Jurkat, Clone E6-1 (cell line): Measurements from ENCODE around the gene SLC36A3.
"Not testable (repeated sequence)": the region's sequence is repeated elsewhere in the genome, so short reads cannot be mapped to it uniquely, and the experiment has no call there.

Experiments
- DNase-seq: peaks from one replicate; pipeline ENCODE4 v3.0.0-alpha.2; 2011; ENCODE audit warnings: low read depth, low spot score
- H3K4me3 ChIP-seq: 2 replicates; pipeline ENCODE4 v1.5.1; 2011; ENCODE audit warnings: mild to moderate bottlenecking, low read length, control low read depth, moderate library complexity

Gene SLC36A3

DNA sequence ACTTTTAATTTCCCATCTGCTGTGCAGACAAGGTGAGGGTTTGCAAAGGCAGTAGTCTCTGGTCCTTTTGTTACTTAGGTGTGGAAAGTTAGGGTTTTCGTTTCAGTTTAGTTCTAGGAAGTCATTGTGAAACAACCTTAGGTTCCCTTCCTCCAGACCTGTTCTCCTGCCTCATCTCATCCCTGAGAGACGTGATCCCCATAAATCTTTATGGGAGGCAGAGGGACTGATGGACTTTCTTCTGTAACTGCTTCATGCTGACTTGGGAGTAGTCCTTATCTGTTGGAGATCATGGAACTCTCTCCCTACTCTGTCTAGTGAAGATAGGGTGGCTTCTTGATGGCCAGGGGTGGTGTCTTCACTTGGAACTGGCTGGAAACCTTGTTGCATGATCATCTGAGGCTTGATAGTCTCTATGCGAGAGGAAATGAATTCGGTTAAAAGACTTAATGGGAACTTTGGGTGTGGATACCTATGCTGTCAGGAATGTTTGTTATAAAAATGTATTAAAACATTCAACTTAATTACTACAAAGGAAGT is 57.8 kb downstream of the SLC36A3 start:
- no peak overlapping the region for H3K4me3 ChIP-seq
- no peak for DNase-seq

DNA sequence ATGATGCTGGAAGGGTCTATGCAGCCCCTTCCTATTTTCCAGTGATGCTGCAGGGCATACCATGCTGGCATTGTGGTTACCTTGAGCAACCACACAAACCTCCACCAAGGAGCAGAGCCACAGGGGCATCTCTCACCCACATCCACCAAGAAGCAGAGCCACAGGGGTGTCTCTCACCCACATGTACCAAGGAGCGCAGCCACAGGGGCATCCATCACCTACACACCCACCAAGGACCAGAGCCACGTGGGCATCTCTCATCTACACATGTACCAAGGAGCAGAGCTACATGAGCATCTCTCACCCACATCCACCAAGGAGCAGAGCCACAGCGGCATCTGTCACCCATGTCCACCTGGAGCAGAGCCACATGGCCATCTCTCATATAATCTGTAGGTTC is 59.4 kb downstream of the SLC36A3 start:
- no peak overlapping the region for H3K4me3 ChIP-seq
- peak; percentile 16 for DNase-seq

DNA sequence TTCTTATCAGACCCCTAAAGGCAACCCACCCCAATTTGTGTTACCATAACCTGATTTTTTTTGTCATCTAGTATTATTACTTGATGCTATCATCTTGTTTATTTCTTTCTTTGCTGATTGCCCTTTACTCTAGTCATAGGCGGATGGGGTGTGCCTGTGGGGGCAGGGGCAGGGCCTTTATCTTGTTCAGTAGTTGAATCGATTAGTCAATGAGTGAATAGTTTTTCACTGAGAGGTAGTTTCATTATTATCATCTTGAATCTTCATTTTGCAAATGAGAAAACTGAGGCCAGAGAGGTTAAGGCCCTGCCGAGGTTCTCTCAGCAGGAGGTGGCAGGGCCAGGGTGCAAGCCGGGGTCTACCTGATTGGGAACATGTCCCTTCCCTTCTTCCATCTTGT is 60.0 kb downstream of the SLC36A3 start:
- no peak overlapping the region for H3K4me3 ChIP-seq
- DNase-seq = no peak

DNA sequence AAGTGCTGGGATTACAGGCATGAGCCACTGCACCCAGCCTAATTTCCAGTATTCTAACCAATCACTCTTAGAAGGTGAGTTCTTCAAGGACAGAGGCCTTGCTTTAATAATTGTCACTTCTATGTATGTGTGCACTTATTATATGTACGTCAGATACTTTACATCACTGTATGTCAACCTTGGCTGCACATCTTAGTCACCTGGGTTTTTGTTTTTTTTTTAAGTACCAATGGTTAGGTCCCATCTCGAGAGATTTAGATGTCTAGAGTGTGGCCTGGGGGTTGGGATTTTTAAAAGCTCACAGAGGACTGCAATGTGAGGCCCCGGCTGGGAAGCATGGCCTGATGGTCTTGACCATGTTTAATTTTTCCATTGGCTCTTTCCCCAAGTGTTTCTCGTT is 60.4 kb downstream of the SLC36A3 start:
- H3K4me3 ChIP-seq = no peak overlapping the region
- DNase-seq = no peak

DNA sequence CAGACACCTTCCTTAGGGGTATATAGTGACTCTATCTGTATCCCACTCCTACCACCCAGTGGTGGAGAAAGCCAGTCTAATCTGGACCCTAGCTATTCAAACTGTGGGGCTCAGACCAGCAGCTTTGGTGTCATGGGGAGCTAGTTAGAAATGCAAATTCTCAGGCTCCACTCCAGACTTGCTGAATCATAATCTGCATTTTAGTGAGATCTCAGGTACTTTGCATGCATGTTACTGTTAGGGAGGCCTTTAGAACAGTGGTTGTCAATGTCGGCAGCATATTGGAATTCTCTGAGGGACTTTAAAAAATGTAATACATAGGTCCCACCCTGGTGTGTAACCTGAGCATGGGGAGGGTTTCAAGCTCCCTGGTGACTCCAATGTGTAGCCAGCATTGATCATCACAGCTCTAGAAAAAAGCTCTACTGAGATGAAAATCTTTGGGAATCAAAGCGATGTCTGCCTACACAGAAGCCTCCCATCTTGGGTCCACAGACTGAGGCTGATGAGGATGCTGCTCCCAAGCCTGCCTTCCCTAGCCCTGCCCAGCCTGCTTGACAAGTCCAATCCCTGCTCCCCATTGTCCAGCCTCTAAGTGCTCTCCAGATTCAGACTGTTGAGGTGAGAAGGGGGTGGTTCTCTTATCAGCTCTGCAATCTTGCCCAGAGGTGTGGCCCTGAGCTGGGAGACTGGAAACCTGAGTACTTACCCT is 62.5 kb downstream of the SLC36A3 start:
- DNase-seq = no peak
- no peak overlapping the region for H3K4me3 ChIP-seq

DNA sequence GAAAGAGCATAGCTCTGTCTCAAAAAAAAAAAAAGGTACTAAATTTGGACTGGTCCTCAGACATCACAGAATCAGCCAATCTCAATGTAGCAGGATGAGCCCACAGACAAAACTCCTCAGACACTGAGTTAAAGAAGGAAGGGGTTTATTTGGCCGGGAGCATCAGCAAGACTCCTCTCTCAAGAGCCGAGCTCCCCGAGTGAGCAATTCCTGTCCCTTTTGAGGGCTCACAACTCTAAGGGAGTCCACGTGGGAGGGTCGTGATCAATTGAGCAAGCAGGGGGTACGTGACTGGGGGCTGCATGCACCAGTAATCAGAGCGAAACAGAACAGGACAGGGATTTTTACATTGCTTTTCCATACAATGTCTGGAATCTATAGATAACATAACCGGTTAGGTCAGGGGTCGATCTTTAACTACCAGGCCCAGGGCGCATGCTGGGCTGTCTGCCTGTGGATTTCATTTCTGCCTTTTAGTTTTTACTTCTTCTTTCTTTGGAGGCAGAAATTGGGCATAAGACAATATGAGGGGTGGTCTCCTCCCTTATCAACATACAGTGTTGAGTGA is 63.2 kb downstream of the SLC36A3 start:
- DNase-seq, H3K4me3 ChIP-seq: not testable (repeated sequence)

DNA sequence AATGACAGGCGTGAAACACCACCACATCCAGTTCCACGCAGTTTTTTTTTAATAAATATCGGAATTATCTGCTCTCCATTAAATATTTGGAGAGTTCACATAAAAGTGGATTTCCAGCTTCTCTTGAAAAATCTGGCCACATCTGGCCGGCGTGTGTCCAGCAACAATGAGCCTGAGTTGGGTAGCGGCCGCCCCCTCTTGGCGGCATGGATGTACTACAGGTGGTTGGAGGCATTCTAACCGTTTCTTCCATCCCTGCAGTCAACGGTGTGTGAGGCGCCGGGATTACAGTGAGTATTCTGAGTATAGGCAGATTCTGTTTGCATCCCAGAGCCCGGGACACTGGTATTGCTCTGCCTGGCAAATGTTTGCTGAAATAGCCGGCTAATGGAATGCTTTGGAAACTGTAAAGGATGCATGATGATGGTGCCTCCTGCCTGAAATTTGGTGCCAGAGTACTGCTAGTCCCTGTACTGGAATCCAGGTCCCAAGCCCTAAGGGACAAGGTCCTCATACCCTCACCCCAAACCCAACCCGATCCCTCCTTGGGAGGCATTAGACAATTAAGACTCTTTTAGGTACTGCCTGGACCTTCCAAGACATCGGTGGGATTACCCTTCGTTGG is 64.2 kb downstream of the SLC36A3 start:
- DNase-seq = no peak
- no peak overlapping the region for H3K4me3 ChIP-seq

DNA sequence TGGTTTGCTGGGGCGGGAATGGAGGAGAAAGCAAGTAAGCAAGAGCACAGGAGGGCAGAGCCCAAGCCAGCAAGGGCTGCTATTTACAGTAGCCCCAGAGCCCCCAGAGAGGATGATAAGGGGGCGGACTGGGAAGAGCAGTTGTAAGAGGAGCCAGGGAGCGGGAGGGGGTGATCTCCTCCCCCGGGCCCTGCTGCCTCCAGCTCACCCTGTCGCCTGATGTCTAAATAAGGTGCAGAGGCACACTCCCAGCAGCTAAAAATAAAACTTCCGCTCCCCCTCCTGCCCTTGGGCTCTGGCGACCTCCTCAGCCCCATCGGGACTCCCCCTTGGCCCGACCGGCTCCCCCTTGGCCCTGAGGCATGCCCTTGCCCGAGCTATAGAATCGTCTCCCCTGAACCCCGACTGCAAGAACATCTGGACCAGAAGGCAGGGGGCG is 65.2 kb downstream of the SLC36A3 start:
- no peak overlapping the region for H3K4me3 ChIP-seq
- DNase-seq = no peak

DNA sequence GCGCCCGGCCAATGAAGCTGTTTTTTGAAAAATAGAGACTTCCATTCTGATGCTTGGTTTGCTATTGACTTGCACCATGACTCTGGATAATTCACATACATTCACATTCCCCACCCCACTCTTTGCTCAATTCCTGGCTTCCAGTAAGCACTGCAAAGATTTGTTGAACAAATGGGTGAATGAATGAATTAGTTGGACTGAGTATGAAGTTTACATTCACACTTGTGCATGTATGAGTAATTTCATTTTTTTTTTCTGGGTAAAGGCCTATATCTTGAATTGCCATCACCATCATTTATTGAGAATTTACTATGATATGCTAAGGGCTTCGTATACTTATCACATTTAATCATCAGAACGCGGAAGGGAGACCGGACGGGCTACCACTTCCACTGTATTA is 65.9 kb downstream of the SLC36A3 start:
- H3K4me3 ChIP-seq = no peak overlapping the region
- DNase-seq = no peak

DNA sequence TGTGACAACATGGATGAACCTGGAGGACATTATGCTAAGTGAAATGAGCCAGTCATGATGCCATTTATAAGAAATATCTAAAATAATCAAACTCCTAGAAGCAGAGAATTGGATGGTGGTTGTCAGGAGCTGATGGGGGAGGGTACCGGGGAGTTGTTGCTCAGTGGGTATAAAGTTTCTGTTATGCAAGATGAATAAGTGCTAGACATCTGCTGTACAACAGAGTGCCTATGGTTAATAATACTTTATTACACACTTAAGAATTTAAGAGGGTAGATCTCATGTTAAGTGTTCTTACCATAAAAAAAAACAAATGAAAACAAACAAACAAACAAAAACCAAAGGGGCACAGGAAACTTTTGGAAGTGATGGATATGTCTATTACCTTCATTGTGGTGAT is 66.7 kb downstream of the SLC36A3 start:
- no peak for DNase-seq
- no peak overlapping the region for H3K4me3 ChIP-seq

DNA sequence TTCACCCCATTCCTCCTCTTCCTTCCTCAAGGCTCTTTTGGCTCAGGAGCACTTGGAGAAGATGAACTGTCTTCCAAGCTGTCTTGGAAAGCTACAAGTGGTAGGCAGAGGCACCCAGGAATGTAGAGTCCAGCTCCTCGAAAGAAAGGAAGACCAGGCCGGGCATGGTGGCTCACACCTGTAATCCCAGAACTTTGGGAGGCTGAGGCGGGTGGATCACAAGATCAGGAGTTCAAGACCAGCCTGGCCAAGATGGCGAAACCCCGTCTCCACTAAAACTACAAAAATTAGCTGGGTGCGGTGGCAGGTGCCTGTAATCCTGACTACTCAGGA is 68.4 kb downstream of the SLC36A3 start:
- not testable (repeated sequence) for DNase-seq, H3K4me3 ChIP-seq

DNA sequence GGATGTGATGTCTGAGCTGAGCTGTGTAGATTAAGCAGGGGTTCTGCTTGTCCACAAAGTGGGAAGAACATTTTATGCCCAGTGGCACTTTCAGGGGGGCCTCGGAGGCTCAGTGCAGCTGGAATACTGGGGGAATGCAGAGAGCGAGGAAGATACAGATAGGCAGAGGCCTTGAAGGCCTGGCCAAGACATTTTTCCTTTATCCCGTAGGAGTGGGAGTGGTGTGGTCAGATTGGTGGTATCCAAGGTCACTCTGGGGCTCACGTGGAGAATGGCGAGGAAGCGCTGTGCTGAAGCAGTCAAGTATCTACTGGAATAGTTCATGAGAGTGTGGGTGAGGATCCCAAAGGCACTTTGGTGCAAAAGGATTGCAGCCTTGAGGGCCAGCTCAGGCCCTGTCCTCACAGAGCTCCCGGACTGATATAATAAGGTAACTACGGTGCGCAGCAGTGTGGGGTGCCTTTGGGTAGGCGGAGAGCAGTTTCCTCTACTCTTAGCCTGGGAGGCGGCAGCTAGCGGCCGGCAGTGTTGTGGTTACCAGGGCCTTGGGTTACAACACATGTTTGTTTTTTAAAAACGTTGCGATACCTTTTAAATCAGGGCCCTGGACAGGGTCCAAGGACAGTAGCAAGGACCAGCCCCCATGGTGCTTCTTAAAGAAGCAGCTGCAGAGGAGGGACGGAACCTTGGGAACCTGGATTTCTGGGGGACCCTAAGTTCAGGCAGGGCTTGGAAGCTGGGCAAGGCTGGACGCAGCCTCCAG is 68.9 kb downstream of the SLC36A3 start:
- H3K4me3 ChIP-seq = no peak overlapping the region
- DNase-seq = no peak

DNA sequence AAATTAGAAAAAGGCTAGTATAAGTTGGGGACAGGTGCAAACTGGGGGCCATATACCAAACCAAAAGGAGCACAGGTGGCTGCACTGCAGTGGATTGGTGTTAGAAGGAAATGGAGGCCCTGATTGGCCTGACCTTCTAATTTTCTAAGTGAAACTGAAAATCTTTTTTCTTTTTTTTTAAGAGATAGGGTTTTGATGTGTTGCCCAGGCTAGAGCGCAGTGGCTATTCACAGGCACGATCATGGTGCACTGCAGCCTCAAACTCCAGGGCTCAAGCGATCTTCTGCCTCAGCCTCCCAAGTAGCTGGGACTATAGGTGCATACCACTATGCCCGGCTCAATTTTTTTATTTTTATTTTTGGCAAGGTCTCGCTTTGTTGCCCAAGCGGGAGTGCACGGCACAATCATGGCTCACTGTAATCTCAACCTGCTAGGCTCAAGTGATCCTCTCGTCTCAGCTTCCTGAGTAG is 69.9 kb downstream of the SLC36A3 start:
- no peak overlapping the region for H3K4me3 ChIP-seq
- no peak for DNase-seq

DNA sequence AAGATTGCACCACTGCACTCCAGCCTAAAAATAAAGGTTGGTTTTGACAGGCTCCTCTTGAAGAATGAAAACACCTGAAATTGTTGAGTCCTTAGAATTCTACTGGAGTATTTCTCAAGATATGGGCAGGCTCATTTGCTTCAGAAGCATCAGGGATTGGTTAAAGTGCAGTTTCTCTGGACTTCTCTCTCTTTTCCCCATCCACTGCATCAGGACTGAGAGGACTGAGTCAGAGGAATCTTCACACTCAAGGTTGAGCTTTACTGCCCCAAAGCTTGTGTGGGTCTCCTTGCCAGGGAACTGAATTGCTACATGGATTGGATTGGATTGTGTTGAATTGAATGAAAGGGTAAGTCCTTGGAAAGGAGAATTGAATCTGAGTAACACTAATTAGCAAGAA is 72.2 kb downstream of the SLC36A3 start:
- no peak for DNase-seq
- H3K4me3 ChIP-seq = no peak overlapping the region

DNA sequence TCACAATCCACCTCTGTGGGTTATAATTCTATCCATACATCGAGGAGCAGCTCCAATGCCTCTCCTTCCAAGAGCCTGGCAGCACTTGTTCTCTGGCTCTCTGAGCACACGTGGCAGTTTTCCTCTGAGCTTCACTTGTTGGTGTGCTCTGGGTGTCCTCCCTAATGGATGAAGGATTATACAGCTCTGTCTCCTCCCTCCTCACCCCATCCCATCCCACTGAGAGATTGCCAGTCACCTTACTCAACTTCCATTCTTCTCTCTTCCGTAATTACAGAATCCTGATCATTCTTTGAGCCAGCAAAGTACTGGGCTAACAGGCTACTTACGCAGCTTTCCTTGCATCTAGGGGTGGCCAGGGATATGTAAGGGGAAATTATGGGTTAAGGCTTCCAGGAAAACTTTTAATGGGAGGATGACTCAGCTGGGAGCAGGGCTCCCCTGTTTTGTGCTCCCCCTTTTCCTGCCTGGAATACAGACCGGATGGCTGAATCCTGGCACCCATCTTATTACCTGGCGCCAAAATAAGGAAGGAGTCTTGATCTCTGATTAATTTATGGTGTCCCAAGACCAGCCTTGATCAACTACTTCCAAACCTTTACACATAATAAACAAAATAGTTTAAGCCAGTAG is 73.4 kb downstream of the SLC36A3 start:
- DNase-seq = no peak
- no peak overlapping the region for H3K4me3 ChIP-seq

DNA sequence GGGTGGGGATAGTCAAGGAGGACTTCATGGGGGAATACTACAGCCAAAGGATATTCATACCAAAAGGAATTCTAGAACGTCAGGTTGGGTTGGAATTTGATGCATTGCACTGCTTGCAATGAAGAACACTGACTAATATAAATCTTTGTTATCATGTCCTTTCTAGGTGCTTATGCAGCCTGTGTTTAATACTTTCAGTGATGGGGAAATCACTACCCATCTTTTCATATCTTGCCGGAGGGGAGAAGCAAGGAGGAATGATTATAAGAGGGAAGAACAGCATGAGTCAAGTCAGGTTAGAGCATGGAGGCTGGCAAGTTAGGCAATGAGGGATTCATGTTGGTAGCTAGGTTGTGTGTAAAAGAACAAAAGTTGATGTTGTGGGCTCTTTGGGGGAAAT is 74.6 kb downstream of the SLC36A3 start:
- H3K4me3 ChIP-seq = no peak overlapping the region
- no peak for DNase-seq

DNA sequence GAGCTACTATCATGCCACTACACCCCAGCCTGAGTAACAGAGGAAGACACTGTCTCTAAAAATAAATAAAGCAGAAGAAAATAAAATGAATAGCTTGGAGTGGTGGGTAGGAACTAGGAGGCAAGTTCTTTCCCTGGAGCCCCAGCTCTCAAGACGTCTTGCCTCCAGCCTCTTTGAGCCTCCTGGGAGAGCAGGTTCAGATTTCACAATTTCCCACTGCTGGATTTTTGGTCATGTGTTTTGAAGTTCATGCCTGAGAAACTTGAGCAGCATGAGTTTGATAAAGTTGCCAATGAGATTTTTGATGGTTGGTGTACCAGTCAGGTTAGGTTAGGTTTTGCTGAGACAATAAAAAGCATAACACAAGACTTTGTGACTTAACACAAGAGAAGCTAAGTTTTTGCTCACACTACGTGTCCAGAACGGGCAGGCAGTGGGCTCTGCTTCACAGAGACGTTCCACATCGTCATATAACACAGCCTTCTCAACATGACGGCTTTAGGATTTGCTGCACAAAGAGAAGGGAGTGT is 75.6 kb downstream of the SLC36A3 start:
- no peak for DNase-seq
- no peak overlapping the region for H3K4me3 ChIP-seq
